Spleen (tissue), 7 donors: ENCODE data around the gene WNK1.

Source experiments
- POLR2A ChIP-seq, 3 donors: fragments of 450-650 bp; IDR thresholded peaks; one replicate each; pipeline ENCODE4 v1.5.1; 2017; ENCODE audit warnings: antibody characterized with exemption in 3 of 3, mild to moderate bottlenecking in 1 of 3
- POLR2AphosphoS5 ChIP-seq, 3 donors: sonication (generic); formaldehyde crosslinking; IDR thresholded peaks; one replicate each; pipeline ENCODE4 v1.5.1; 2017; ENCODE audit warnings: antibody characterized with exemption in 3 of 3
- TF ChIP-seq, protein P1 (sequence below), 11 experiments: fragments of 200-600 bp in 7 of 11; fragments of 450-650 bp in 4 of 11; sonication (generic) in 4 of 11; IDR thresholded peaks in 8 of 11; conservative IDR thresholded peaks in 3 of 11; 1 replicate in 7 of 11; 2 replicates in 4 of 11; pipeline versions ENCODE4 v1.4.0 to v1.8.0; 2016 to 2021; ENCODE audit warnings: antibody characterized with exemption in 11 of 11, inconsistent platforms in 4 of 11, mild to moderate bottlenecking in 1 of 11
- donor health status: DM: no; HTN: no; CAD: no; lungs with moderate emphysema.
- donor health status: DM: no; HTN: no; CAD: no.
- donor health status: DM: no; HTN: no; CAD: no.

DNA sequence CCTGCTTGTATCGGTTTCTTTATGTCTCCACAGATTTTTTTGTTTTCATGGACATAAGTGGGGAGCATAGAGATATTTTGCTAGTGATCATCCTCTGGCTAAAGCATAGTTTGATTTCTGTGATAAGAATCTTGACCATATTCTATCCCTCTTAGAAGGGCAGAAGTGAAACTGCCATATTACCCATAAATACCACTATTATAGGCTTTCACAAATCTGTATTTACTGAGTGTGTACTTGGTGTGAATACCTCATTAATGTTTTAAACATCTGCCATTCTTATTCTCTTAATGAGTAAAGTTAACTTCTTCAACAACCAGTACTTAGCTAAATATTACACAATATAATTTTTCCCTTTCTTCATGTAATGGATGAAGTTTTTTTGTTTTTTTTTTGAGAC is 16.1 kb downstream of the WNK1 start:
- TF ChIP-seq POLR2AphosphoS5 (IDR thresholded peaks at IDR 0.05) = no peak
- TF ChIP-seq, protein P1, sequence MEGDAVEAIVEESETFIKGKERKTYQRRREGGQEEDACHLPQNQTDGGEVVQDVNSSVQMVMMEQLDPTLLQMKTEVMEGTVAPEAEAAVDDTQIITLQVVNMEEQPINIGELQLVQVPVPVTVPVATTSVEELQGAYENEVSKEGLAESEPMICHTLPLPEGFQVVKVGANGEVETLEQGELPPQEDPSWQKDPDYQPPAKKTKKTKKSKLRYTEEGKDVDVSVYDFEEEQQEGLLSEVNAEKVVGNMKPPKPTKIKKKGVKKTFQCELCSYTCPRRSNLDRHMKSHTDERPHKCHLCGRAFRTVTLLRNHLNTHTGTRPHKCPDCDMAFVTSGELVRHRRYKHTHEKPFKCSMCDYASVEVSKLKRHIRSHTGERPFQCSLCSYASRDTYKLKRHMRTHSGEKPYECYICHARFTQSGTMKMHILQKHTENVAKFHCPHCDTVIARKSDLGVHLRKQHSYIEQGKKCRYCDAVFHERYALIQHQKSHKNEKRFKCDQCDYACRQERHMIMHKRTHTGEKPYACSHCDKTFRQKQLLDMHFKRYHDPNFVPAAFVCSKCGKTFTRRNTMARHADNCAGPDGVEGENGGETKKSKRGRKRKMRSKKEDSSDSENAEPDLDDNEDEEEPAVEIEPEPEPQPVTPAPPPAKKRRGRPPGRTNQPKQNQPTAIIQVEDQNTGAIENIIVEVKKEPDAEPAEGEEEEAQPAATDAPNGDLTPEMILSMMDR (IDR thresholded peaks at IDR 0.05 in 8 of 11, conservative IDR thresholded peaks at IDR 0.05 in 3 of 11) = no peak
- TF ChIP-seq POLR2A (IDR thresholded peaks at IDR 0.05) = no peak
